GM18867 (cell line): ENCODE data around the gene TRAF1.

Source experiments
- ATAC-seq: cut with Tn5 transposase; IDR thresholded peaks from one replicate; pipeline ENCODE4 v1.9.1; 2021; ENCODE audit warnings: mild to moderate bottlenecking, moderate library complexity; ENCODE audit not compliant: unreplicated experiment

TRAF1 gene

DNA sequence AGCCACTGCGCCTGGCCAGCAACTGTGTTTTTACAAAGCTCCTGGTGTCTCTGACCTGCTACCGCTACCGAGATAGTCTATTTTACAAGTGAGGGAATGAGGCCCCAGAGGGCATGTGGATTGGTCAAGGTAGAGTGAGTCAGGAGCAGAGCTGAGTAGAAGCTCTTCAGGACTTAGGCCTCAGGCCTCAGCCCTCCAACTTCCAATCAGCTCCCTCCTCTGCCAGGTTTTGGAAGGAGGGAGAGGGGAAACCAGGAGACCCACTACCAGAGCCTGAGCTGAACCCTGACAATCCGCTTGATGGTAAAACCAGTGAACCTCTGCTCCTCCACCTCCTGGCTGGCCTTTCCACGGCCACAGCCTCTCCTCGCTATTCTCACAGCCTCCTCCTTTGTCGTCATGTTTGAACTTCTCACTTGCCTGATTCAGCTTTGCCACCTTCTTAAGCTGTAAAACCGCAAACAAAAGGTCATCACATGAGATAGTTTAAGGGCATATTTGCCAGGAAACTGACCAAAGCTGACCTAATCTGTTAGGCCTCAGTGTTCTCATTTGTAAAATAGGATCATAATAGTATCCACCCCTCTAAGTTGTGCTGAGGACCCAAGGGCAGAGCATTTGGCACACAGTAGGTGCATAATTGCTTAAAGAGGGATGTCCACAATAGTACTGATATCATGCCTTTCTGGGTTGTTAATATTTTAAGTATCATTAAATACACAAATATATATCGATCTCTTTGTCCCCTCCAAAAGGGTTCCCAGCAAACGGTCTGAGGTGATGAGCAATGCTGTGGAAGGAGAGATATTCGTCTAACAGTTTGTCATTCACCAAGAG, 1.7 kb downstream of the TRAF1 start:
- ATAC-seq, result no peak

DNA sequence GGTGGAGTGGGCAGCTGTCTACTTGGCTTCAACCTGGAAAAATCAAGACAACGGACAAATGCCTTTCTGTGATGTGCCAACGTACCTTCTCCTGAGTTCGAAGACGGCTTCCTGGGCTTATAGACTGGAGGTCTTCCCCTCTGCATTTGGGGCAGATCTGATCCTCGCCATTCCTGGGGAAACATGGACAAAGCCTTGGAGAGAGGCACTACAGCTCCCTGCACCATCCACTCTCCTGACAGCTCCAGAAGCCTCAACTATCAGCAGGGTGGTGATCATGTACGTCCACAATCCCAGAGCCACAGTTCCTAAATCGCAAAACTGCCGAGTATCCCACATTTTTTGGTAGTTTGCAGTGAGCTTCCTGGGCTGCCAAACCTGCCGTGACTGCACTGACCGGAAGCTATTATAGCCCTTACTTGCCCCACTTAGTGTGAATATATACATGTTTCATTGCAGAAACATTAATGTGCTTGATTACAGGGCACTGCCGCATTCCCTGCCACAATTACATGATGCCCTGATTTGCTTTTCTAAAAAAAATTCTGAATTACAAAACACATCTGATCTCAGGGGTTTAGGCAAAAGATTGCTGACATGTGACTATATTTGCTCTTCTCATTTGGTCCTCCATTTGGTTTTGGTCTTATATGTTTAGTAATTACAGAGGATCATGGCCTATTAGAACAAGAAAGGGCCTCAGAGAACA, 2.8 kb downstream of the TRAF1 start:
- ATAC-seq, result no peak

DNA sequence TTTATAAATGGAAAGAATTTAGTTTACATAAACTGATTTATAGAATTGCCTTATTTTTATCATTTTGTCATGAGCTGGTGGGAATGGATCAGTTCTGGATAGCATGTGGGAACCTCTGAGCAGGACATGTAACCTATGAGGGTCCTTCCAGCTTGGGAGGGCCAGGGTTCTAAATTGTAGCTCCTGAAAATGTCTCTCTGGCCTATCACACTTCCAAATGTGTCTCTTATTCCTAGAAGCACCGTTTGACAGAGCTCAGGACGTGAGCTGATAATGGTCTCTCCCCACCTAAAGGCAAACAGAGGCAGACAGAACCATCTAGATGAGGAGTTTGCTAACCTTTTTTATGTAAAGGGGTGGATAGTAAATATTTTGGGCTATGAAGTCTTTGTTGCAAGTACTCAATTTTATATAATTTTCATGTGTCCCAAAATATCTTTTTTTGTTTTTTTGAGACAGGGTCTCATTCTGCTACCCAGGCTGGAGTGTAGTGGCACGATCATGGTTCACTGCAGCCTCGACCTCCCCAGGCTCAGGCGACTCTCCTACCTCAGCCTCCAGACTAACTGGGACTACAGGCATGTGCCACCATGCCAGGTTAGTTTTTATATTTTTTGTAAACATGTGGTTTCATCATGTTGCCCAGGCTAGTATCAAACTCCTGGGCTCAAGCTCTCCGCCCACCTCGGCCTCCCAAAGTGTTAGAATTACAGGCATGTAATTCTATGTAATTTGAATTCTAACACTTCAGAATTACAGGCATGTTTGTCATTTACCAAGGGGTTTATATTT, 4.0 kb downstream of the TRAF1 start:
- ATAC-seq, result no peak

DNA sequence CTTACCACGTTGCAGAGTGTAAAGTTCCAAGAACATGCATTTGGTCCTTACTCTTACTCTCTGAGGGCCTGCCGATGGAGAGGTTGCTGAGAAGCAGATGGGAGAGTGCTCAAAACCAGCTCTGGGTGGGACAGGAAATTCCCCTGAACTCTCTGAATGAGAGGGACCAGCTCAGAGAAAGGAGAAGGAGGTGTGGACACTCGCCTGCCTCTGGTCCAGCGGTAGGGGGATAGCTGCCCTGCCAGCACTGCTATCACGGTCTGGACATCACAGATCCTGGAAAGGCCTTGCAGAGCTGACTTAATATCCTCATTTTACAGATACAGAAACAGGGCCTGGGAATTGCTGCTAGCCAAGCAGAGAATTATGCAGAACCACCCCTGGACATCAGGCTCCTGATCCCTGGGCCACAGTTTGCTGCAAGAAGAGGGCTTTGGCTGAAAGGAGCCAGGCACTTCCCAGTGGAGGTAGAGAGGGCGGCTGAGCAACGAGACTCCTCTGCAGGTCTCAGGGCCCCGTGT, 4.9 kb downstream of the TRAF1 start:
- ATAC-seq, result no peak

DNA sequence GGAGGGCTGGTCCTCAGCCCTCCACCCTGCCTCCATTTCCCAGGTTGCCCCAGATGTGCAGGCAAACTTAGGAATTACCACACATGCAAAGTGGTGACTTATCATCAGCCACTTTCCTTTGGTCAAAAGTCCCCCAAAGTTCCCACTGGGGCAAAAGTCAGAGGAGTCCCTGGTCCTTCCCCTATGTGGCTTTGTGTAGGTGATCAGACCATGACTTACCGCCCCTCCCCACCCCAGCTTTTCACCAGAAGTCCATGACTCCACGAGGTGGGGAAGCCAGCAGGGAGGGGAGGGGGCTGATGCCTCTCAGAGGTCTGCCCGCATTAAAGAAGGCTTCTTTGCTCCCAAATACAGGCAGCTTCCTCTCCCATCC, 5.8 kb downstream of the TRAF1 start:
- no peak for ATAC-seq

DNA sequence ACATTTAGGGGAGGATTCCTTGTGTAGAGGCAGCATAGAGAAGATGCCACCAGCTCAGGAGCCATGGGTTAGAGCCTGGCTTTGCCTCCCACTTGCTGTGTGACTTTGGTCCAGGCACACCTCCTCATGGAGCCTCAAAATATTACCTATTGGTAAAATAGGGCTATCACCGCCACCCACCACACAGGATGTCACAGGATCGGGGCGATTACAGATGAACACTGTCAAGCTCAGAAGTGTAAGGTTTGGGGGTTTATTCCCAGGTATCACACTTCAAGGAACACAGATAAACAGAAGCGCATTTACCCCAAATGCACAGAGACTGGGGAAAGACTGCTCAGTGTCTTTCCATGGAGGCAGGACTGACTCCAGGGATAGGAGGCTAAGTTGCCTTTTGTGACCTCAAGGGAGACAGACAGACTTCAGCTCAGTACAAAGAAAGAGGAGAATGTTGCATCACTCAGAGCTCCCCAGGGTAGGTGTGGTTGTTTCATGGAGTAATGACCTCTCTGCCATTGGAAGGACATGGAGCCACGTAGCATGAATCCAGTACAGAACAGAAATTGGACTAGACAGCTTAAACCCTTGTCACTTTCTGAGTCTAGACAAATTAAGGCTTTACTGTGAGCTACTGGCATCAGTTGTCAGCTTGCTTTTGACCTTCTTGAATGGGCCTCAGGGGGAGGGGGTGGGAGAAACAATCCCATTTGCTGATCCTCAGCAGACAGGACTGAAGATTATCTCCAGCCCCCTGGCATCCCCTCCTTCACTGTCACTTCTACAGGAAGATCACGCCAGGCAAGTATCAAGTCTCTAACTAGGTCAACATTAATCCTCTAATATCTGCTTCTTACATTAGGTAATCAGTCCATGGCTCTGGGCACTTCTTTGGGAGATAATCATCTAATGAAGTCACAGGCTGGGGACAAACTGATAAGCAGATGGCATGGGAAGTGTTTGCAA, 6.5 kb downstream of the TRAF1 start:
- no peak for ATAC-seq

DNA sequence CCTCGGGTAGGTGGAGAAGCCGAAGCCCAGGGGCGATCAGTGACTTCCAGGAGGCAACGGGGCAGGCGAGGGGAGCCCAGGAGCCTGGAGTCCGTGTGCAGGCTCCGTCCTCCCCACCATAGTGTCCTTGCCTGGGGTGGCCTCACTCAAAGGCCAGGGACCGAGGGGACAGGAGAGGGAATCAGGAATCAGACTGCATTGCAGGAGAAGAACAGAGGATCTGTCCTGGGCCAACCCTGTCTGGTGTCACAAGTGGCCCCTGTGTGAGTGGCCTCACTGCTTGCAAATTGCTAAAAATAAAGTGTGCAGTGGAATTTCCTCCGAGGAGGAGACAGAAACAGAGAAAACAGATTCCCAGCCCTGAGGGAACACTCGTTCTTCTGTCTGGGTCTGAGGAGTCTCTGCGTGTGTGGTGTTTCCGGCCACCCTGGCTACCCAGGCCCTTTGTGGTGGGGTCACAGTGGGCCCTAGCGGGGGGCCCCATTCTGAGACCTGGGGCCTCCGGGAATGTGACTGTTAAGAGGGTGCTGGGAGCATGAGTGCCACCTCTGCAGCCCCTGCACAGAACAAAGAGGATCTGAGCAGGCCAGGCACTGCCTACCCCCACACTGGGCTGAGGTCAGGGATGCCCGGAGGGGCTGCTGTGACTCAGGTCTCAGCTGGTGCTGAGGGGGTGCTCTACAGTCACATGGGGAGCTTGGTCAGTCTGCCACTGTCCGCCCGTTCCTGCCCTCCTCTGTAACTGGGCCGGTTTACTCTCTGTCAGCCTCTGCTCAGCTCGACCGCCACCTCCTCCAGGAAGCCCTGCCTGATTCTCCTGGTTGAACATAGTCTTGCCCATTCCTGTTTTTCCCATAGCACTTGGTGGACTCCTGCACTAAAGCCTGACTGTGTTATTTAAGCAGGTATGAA, 7.4 kb downstream of the TRAF1 start:
- no peak for ATAC-seq

DNA sequence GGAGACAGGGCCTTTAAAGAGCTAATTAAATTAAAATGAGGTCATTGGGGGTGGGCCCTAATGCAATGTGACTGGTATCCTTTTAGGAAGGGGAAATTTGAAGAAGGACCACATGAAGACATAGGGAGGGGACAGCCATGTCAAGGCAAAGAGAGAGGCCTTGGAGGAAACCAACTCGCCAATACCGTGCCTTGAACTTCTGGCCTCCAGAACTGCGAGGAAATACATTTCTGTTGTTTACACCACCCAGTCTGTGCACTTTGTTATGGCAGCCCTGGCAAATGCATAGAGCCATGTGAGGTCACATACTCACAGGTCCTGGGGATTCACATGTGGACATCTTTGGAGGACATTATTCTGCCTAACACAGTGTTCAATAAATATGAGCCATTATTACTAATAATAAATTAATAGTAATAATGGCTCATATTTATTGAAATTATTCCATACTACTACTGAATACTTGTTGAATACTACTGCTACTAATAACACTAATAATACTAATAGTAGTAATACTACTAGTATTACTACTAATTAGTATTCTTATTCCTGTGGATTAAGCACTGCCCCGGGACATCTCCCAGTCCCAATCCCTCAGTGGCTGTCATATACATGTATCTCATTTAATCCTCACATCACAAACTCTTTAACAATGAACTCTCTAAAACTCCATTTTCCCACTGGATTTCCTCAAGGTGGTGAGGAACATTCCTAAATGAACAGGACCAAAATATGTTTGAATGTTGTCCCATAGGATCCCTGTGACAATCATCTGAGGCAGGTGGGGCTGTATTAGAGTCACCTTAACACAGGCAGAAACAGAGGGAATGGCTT, 8.4 kb downstream of the TRAF1 start:
- ATAC-seq, result no peak

DNA sequence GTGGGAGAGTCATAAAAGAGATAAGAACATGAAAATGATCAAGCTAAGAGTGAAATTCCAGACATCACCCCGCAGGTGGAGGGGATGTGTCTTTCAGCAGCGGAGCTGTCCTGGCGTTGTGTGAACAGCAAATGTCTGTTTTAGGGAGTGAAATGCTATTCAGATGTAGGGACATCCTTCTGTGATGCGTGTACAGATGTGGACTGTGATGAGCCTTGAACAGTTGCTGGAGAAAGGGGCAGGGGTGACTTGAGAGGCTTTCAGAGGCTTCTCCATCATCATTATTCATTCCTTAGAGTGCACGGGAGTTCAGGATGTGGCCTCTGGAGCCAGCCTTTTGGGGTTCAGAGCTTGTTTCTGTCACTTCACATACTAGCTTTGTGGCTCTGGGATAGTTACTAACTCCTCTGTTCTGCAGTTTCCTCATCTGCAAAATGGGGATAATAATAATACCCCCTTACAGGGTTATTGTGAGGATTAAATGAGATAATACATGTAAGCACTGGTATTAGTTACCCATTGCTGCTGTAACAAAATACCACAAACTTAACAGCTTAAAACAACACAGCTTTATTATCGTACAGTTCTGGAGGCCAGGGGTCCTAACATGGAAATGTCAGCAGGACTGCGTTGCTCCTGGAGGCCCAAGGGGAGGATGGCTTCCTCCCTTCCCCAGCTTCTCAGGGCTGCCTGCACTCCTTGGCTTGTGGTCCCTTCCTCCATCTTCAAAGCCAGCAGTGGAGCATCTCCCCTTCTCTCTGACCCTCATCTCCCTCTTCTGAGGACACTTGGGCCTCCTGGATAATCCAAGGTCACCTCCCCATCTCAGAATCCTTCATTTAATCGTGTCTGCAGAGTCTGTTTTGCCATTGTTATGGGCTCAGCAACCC, 9.4 kb downstream of the TRAF1 start:
- no peak for ATAC-seq

DNA sequence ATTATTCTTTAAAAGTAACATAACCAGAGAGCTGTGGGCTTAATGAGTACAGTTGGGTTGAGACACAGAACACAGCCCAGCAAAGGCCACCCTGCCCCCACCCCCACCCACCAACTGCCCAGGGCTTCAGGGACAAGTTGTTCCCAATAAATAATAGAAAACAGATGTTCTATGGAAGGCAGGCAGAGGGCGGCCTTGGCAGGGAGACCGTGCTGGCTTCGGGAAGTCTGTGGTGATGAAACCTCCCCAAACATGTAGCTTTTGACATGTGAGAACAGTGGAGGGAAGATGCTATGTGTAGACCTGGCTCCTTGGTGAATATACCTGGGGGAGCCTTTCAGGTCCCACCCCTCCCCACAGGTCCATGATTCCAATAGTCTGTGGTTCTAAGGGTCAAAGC, 10.0 kb downstream of the TRAF1 start:
- no peak for ATAC-seq

DNA sequence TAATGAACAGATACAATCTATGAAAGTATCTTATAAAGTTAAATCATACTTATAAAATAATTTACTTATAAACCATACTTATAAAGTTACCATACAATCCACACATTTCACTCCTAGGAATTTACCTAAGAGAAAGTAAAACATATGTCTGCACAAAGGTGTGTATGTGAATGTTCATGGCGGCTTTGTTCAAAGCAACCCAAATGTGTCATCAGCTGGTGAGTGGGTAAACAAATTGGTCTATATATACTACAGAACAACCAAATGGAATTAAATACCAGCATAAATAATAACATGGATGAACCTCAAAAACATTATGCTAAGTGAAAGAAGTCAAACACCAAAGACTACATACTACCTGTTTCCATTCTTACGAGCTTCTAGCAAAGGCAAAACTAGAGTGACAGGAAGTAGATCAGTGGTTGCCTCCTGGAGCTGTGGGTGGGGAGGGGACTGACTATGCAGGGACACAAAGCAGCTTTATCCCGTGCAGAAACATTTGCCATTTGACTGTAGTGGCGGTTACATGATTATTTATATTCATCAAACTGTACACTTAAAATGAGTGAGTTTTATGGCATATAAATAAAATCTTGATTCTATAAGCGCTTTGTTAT, 10.6 kb downstream of the TRAF1 start:
- ATAC-seq, result peak; percentile 41

DNA sequence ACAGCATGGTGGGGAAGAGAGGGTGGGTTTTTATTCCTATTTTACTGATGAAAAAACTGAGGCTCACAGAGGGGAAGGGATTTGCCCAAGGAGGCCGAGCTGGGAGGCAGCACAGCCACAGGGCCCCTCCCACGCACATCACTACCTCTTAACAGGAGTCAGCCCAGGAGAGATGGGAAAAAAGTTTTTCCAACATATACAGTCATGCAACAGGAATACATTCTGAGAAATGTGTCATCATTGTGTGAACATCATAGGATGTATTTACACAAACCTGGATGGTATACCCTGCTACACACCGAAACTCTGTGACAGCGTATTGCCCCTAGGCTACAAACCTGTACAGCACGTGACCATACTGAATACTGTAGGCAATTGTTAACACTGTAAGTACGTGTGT, 11.6 kb downstream of the TRAF1 start:
- no peak for ATAC-seq

DNA sequence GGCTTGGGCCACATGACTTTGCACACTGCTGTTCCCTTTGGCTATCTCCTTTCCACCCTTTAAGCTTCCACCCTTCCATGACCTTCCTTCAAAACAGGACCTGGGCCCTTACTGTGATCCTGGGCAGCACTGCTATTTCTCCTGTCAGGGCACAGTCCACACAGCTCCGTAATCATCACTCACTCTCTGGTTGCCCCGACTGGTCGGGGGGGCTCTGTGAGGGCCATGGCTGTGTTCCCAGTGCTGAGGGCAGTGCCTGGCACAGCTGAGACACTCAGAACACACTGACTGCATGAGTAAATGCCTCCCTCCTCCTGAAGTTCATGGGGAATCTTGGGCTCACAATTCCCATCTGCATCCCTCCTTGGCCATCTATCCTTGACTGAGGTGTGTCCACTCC, 12.2 kb downstream of the TRAF1 start:
- no peak for ATAC-seq

DNA sequence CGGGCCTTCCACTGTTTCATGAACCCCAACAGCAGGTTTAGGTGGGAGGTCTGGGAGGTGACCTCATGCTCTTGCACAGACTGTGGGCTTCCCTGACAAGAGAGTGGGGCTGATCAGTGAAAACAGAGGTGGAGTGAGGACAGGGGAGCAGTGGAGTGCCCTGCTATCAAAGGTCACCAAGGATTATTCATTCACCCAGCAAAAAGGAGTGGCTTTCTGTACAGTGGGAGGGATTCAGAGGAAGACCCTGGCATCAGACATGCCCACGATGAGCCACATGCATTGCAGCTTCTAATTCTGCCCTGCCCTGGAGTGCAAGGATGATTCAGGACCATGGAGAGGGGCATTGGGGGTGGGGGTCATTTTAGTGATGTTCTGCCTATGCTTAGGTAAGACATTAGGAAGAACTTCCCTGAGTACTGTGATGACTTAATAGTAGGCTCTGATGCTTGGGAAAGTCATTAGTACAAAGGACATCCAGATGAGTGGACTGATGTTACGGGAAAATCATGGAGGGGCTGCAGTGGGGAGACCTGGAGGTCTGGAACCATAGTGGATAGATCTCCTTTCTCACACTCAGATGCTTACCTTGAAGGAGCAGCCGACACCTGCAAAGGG, 12.8 kb downstream of the TRAF1 start:
- no peak for ATAC-seq

DNA sequence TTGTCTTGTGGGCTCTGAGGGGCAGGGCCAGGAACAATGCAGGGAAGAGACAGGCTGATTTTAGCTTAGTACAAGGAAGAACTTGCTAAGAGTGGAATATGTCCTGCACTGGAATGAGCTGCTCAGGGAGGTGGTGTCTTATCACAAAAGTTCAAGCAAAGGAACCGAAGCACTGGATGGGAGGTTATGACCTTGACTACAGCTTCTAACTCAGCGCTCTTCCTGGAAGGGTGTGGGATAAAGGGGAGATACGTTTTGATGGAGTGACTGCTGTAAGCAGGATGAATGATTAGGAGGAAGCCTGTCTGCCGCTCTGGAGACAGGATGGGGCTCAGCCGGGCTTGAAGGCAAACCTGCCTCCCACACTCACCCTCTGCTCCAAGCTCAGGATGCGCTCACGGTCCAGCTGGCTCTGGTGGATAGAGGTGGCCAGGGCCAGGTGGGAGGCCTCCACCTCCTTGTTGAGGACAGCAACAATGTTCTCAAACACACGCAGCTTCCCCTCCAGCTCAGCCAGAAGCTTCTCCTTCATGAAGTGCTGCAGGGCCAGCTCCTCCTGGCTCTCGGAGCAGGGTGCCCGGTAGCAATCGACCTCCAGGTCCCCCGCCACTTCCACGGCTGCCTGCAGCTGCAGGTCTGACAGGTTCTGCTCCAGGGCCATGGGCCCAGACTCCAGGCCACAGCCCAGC, 13.5 kb downstream of the TRAF1 start:
- ATAC-seq, result no peak

DNA sequence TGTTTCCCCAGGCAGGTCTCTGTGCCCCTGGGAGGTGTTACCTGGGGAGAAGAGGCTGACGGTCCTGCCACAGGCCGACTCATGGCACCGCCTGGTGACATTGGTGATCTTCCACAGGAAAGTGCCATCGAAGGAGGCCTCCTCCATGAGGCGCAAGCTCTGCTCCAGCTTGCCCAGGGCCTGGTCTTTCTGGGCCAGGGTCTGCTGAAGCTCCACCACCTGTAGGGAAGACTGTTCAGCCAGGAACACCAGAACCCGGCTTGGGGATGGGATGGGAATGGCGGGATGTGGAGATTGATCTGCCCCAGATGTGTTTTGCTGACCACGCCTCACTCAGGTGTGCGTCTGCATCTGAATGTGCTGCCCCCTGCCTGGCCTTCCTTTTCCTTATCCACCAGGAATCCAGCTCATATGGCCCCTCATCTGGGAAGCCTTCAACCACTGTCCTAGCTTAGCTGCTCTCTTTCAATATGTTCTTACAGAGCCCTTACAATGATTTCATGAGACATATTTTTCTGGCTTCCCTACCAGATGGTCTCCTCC, 15.2 kb downstream of the TRAF1 start:
- no peak for ATAC-seq
